Inflammatory macrophage treated with lipopolysaccharide for 4 hours (primary cell): ENCODE results near the gene PRRX2.
A peak's percentile ranks its signal among the peaks of the same experiment; 100 is the strongest.

Experiments used
- DNase-seq: peaks from one replicate; pipeline ENCODE4 v3.0.0-alpha.2; 2020

The PRRX2 gene

GRCh38 chr9:129712634-129713401, 47.4 kb downstream of the PRRX2 start:
- peak; percentile 56 for DNase-seq

- no peak for DNase-seq
These were observed 47.9 kb downstream of the PRRX2 start for GRCh38 chr9:129713402-129713679.

GRCh38 chr9:129714511-129715061, 49.1 kb downstream of the PRRX2 start:
- peak; percentile 59 for DNase-seq

- no peak for DNase-seq
These were observed 50.6 kb downstream of the PRRX2 start for GRCh38 chr9:129716091-129716490.

- no peak for DNase-seq
These were observed 52.5 kb downstream of the PRRX2 start for GRCh38 chr9:129717991-129718390.

GRCh38 chr9:129718647-129719046, 53.2 kb downstream of the PRRX2 start:
- DNase-seq: no peak

GRCh38 chr9:129719135-129719534, 53.7 kb downstream of the PRRX2 start:
- no peak for DNase-seq

GRCh38 chr9:129720181-129720864, 54.9 kb downstream of the PRRX2 start:
- DNase-seq: no peak

GRCh38 chr9:129720865-129721545, 55.6 kb downstream of the PRRX2 start:
- no peak for DNase-seq

GRCh38 chr9:129722913-129723312, 57.5 kb downstream of the PRRX2 start:
- no peak for DNase-seq

- DNase-seq: no peak
These were observed 59.2 kb downstream of the PRRX2 start for GRCh38 chr9:129724456-129725190.

- DNase-seq: no peak
These were observed 60.4 kb downstream of the PRRX2 start for GRCh38 chr9:129725795-129726251.

GRCh38 chr9:129726322-129727160, 61.1 kb downstream of the PRRX2 start:
- peak; percentile 60 for DNase-seq

- DNase-seq: no peak
These were observed 63.3 kb downstream of the PRRX2 start for GRCh38 chr9:129728744-129729143.

- DNase-seq: no peak
These were observed 66.1 kb downstream of the PRRX2 start for GRCh38 chr9:129731477-129732085.

GRCh38 chr9:129732100-129732499, 66.7 kb downstream of the PRRX2 start:
- no peak for DNase-seq

GRCh38 chr9:129732946-129733631, 67.6 kb downstream of the PRRX2 start:
- no peak for DNase-seq

GRCh38 chr9:129733632-129733953, 68.1 kb downstream of the PRRX2 start:
- DNase-seq: no peak

GRCh38 chr9:129735546-129735945, 70.1 kb downstream of the PRRX2 start:
- no peak for DNase-seq

GRCh38 chr9:129736334-129736733, 70.9 kb downstream of the PRRX2 start:
- no peak for DNase-seq
